Fibroblast of pulmonary artery (primary cell): ENCODE results near the gene MCCD1.
A peak's percentile ranks its signal among the peaks of the same experiment; 100 is the strongest.

Source experiments
- DNase-seq: peaks from one replicate; pipeline ENCODE4 v3.0.0-alpha.2; 2010; ENCODE audit warnings: low read depth
- H3K4me3 ChIP-seq: replicated peaks from 2 replicates; pipeline ENCODE4 v1.5.1; 2011; ENCODE audit warnings: low read depth, mild to moderate bottlenecking, control low read depth, low read length, moderate library complexity
- CTCF ChIP-seq: IDR thresholded peaks from 2 replicates; pipeline ENCODE4 v1.5.1; 2011; ENCODE audit warnings: mild to moderate bottlenecking, control low read depth, low read length, inconsistent platforms; ENCODE audit errors: missing control alignments

Gene MCCD1

GRCh38 chr6:31540640-31541039, 11.9 kb downstream of the MCCD1 start:
- TF ChIP-seq CTCF, result no peak
- no peak for DNase-seq
- H3K4me3 ChIP-seq, result peak overlapping the region; percentile 68

- DNase-seq, result peak; percentile 71
- no peak for TF ChIP-seq CTCF
- peak overlapping the region; percentile 68 for H3K4me3 ChIP-seq
Measured at GRCh38 chr6:31541059-31541657, 12.4 kb downstream of the MCCD1 start.

- DNase-seq, result peak; percentile 98
- peak within 1 kb of the TSS; percentile 68 for H3K4me3 ChIP-seq
- TF ChIP-seq CTCF, result no peak
Measured at GRCh38 chr6:31541658-31542521, 13.1 kb downstream of the MCCD1 start, which contains the start of gene DDX39B. TSS of gene DDX39B (minus strand) at chr6:31542003. CDS start at chr6:31540532, 1,471 bp downstream.

- TF ChIP-seq CTCF, result no peak
- DNase-seq, result no peak
- H3K4me3 ChIP-seq, result no peak overlapping the region
Measured at GRCh38 chr6:31543639-31544038, 14.9 kb downstream of the MCCD1 start.

DNA sequence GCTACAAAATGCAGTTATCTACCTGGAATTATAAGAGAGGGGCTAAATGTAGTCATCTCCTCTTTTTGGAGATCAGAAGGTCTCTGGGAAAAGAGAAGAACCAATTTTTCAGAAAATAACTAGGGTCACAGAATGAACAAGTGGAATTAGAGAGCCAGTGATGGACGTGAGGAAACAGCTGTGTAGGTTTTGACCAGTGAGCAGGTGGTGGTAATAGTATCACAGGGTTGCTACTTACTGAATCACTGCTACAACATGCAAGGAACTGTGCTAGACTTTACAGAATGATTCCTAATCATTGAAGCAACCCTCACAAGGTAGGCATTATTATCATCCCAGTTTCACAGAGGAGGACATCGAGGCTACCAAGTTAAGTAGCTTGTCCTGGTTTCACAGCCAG, 15.9 kb downstream of the MCCD1 start:
- DNase-seq, result no peak
- no peak for TF ChIP-seq CTCF
- no peak overlapping the region for H3K4me3 ChIP-seq

GRCh38 chr6:31545291-31545690, 16.5 kb downstream of the MCCD1 start:
- TF ChIP-seq CTCF, result no peak
- no peak overlapping the region for H3K4me3 ChIP-seq
- DNase-seq, result no peak
